A673 (cell line): ENCODE data around the gene NDUFAF2. TPM values are rescaled to one million over a fixed set of nuclear protein-coding genes. Genes with fewer than 3 reads are reported as not detected.

Experiments
- BruUV-seq: library from RNA; stranded (reverse); fragments of 400-500 nt; replicated peaks from 2 replicates; lab custom pipeline; 2021; lab: Mats Ljungman, UMichigan
- CTCF ChIA-PET: fragments of 300-600 bp; sonication (Branson Sonifier 250); formaldehyde crosslinking; loops from one replicate; lab custom pipeline; 2022; ENCODE audit warnings: antibody characterized with exemption; lab: Charles Lee
- POLR2A ChIA-PET: fragments of 300-600 bp; sonication (Branson Sonifier 250); formaldehyde crosslinking; loops from one replicate; lab custom pipeline; 2022; ENCODE audit warnings: antibody characterized with exemption; ENCODE audit not compliant: low non-redundant PET; lab: Charles Lee
- DNase-seq: peaks from one replicate; pipeline ENCODE4 v3.0.0-alpha.2; 2015; ENCODE audit warnings: low spot score
- H3K27ac ChIP-seq: fragments of 200-600 bp; sonication (generic); 2 replicates; pipeline ENCODE4 v1.5.1; 2016; ENCODE audit warnings: mixed run types, low read depth, mild to moderate bottlenecking, mixed read lengths, antibody characterized with exemption, low read length; ENCODE audit not compliant: poor library complexity, severe bottlenecking
- H3K27me3 ChIP-seq: fragments of 200-600 bp; sonication (generic); replicated peaks from 2 replicates; pipeline ENCODE4 v1.6.1; 2017; ENCODE audit warnings: mixed run types, low read depth, mild to moderate bottlenecking, mixed read lengths, antibody characterized with exemption, low read length; ENCODE audit not compliant: insufficient read depth, poor library complexity
- H3K36me3 ChIP-seq: fragments of 200-600 bp; sonication (generic); 2 replicates; pipeline ENCODE4 v1.6.1; 2016; ENCODE audit warnings: mixed run types, mild to moderate bottlenecking, mixed read lengths, antibody characterized with exemption, low read length; ENCODE audit not compliant: insufficient read depth, poor library complexity, severe bottlenecking
- H3K4me1 ChIP-seq: fragments of 200-600 bp; sonication (generic); 2 replicates; pipeline ENCODE4 v1.6.1; 2017; ENCODE audit warnings: mixed run types, mild to moderate bottlenecking, mixed read lengths, antibody characterized with exemption, low read length; ENCODE audit not compliant: insufficient read depth, poor library complexity, severe bottlenecking
- H3K4me3 ChIP-seq: fragments of 200-600 bp; sonication (generic); 2 replicates; pipeline ENCODE4 v1.5.1; 2016; ENCODE audit warnings: low read depth, mixed run types, mild to moderate bottlenecking, mixed read lengths, low read length; ENCODE audit not compliant: poor library complexity, severe bottlenecking
- H3K9me3 ChIP-seq: fragments of 200-600 bp; sonication (generic); 2 replicates; pipeline ENCODE4 v1.6.1; 2016; ENCODE audit warnings: mixed run types, low read depth, mild to moderate bottlenecking, mixed read lengths, antibody characterized with exemption, low read length; ENCODE audit not compliant: poor library complexity, severe bottlenecking
- CTCF ChIP-seq: fragments of 300-800, 200-600 bp; sonication (generic); conservative IDR thresholded peaks from 2 replicates; pipeline ENCODE4 v1.5.1; 2017; ENCODE audit warnings: low read depth, mild to moderate bottlenecking, antibody characterized with exemption, low read length, moderate library complexity, mixed read lengths
- EZH2 ChIP-seq: fragments of 200-600 bp; sonication (generic); IDR thresholded peaks from 2 replicates; pipeline ENCODE4 v1.6.1; 2017; ENCODE audit warnings: borderline replicate concordance, low read depth, mild to moderate bottlenecking, mixed read lengths, antibody characterized with exemption, low read length; ENCODE audit not compliant: poor library complexity, severe bottlenecking
- intact Hi-C: fragments of 100-400 bp; cut with micrococcal nuclease; formaldehyde crosslinking; loops from one replicate; pipeline ENCODE4 v1.10.0; 2022; ENCODE audit not compliant: unreplicated experiment
- total RNA-seq: library from RNA; stranded (reverse); gene quantifications from 2 replicates; pipeline ENCODE4 v1.2.3, GENCODE V29; 2021

NDUFAF2 gene
- total RNA-seq, 1 experiment from 2014 or later: 61.6 TPM

- H3K4me3 ChIP-seq: no peak overlapping the region
- H3K4me1 ChIP-seq: peaks cover 7% of the 10 kb centered on the region
- intact Hi-C loops: loop anchor here (5.0 to 10.0 kb wide), 3 partner anchors 163 to 646 kb away; partner anchors contain the start of gene ZSWIM6
- TF ChIP-seq CTCF (no peak), EZH2 (no peak)
- DNase-seq: no peak
- H3K27me3 ChIP-seq: no peaks in the 10 kb centered on the region
- CTCF ChIA-PET: interaction anchor here (0.7 kb wide), 1 partner anchor 489 kb away, joined by 4 read pairs; no protein-coding TSS in a partner anchor
- no TSS peak for BruUV-seq
- no peak overlapping the region for H3K27ac ChIP-seq
- POLR2A ChIA-PET: no interaction called here
- H3K36me3 ChIP-seq: no peaks in the 10 kb centered on the region
- H3K9me3 ChIP-seq: no peaks in the 10 kb centered on the region
These were observed 223.9 kb downstream of the NDUFAF2 start for GRCh38 chr5:61168951-61169350.

GRCh38 chr5:61171479-61171878, 226.5 kb downstream of the NDUFAF2 start:
- DNase-seq: no peak
- H3K4me3 ChIP-seq: no peak overlapping the region
- intact Hi-C loops: no loop called here
- CTCF ChIA-PET: no interaction called here
- no peaks in the 10 kb centered on the region for H3K36me3 ChIP-seq
- POLR2A ChIA-PET: no interaction called here
- peaks cover 7% of the 10 kb centered on the region for H3K4me1 ChIP-seq
- H3K27me3 ChIP-seq: no peaks in the 10 kb centered on the region
- no TSS peak for BruUV-seq
- H3K27ac ChIP-seq: no peak overlapping the region
- no peak for TF ChIP-seq EZH2
- no peak for TF ChIP-seq CTCF
- no peaks in the 10 kb centered on the region for H3K9me3 ChIP-seq

GRCh38 chr5:61176631-61177030, 231.6 kb downstream of the NDUFAF2 start:
- Histone ChIP-seq H3K9me3 (no peaks in the 10 kb centered on the region), H3K4me3 (no peak overlapping the region), H3K27me3 (no peaks in the 10 kb centered on the region), H3K36me3 (no peaks in the 10 kb centered on the region), H3K27ac (no peak overlapping the region), H3K4me1 (no peaks in the 10 kb centered on the region)
- TF ChIP-seq EZH2: no peak
- no peak for TF ChIP-seq CTCF
- DNase-seq: no peak
- ChIA-PET CTCF (no interaction called here), POLR2A (interaction anchor here (0.7 kb wide), 1 partner anchor 154 kb away, joined by 3 read pairs; no protein-coding TSS in a partner anchor)
- intact Hi-C loops: no loop called here
- no TSS peak for BruUV-seq
